HEK293T (cell line): Measurements from ENCODE around the gene ZNF699.
"Not testable (repeated sequence)": the region's sequence is repeated elsewhere in the genome, so short reads cannot be mapped to it uniquely, and the experiment has no call there.

Experiments used
- CTCF ChIA-PET: fragments of 350-600 bp; formaldehyde crosslinking; extraction: SDS; loops from one replicate; lab custom pipeline; 2021; ENCODE audit warnings: antibody characterized with exemption, inconsistent platforms; lab: Yijun Ruan, JAX
- POLR2A ChIA-PET: fragments of 350-600 bp; formaldehyde crosslinking; extraction: SDS; loops from one replicate; lab custom pipeline; 2020; ENCODE audit warnings: antibody characterized with exemption, inconsistent platforms; lab: Yijun Ruan, JAX
- DNase-seq: peaks from one replicate; pipeline ENCODE4 v3.0.0; 2012; ENCODE audit warnings: mixed read lengths; ENCODE audit errors: extremely low spot score
- ARNT ChIP-seq: fragments of 450-650 bp; IDR thresholded peaks from 2 replicates; pipeline ENCODE4 v1.6.1; 2017; ENCODE audit warnings: mild to moderate bottlenecking
- BHLHE40 ChIP-seq: fragments of 450-650 bp; IDR thresholded peaks from 2 replicates; pipeline ENCODE4 v1.6.1; 2016; ENCODE audit warnings: mild to moderate bottlenecking, moderate library complexity, borderline replicate concordance
- CTBP1 ChIP-seq: fragments of 450-650 bp; IDR thresholded peaks from 2 replicates; pipeline ENCODE4 v1.6.1; 2016; ENCODE audit warnings: borderline replicate concordance
- ELF4 ChIP-seq: fragments of 450-650 bp; IDR thresholded peaks from 2 replicates; pipeline ENCODE4 v1.6.1; 2017; ENCODE audit warnings: antibody characterized with exemption
- FOXA1 ChIP-seq: fragments of 450-650 bp; IDR thresholded peaks from 2 replicates; pipeline ENCODE4 v1.6.1; 2016; ENCODE audit warnings: mild to moderate bottlenecking
- FOXK2 ChIP-seq: fragments of 450-650 bp; IDR thresholded peaks from 2 replicates; pipeline ENCODE4 v1.6.1; 2016; ENCODE audit warnings: mild to moderate bottlenecking
- FOXM1 ChIP-seq: fragments of 450-650 bp; IDR thresholded peaks from 2 replicates; pipeline ENCODE4 v1.6.1; 2017; ENCODE audit warnings: mild to moderate bottlenecking, borderline replicate concordance
- HDGF ChIP-seq: fragments of 450-650 bp; IDR thresholded peaks from 2 replicates; pipeline ENCODE4 v1.6.1; 2017; ENCODE audit warnings: antibody characterized with exemption, borderline replicate concordance
- L3MBTL2 ChIP-seq: fragments of 450-650 bp; conservative IDR thresholded peaks from 2 replicates; pipeline ENCODE4 v1.6.1; 2016; ENCODE audit warnings: mild to moderate bottlenecking
- LEF1 ChIP-seq: fragments of 450-650 bp; IDR thresholded peaks from 2 replicates; pipeline ENCODE4 v1.6.1; 2017; ENCODE audit warnings: mild to moderate bottlenecking, borderline replicate concordance
- NFRKB ChIP-seq: fragments of 450-650 bp; IDR thresholded peaks from 2 replicates; pipeline ENCODE4 v1.6.1; 2016; ENCODE audit warnings: mild to moderate bottlenecking, moderate library complexity
- SP1 ChIP-seq: fragments of 450-650 bp; IDR thresholded peaks from 2 replicates; pipeline ENCODE4 v1.6.1; 2017
- SUZ12 ChIP-seq: fragments of 450-650 bp; IDR thresholded peaks from 2 replicates; pipeline ENCODE4 v1.6.1; 2016; ENCODE audit warnings: mild to moderate bottlenecking
- TARDBP ChIP-seq: fragments of 450-650 bp; IDR thresholded peaks from 2 replicates; pipeline ENCODE4 v1.6.1; 2016
- ZNF384 ChIP-seq: fragments of 450-650 bp; IDR thresholded peaks from 2 replicates; pipeline ENCODE4 v1.6.1; 2016
- TF ChIP-seq, protein P1 (sequence below): fragments of 450-650 bp; IDR thresholded peaks from 2 replicates; pipeline ENCODE4 v1.6.1; 2016

The ZNF699 gene

GRCh38 chr19:9345005-9345404, 35.4 kb upstream of the ZNF699 start:
- ChIA-PET CTCF (no interaction called here), POLR2A (no interaction called here)
- TF ChIP-seq BHLHE40 (no peak), ELF4 (no peak), SUZ12 (no peak), SP1 (no peak), ZNF384 (no peak), HDGF (no peak), LEF1 (no peak), FOXK2 (no peak), FOXA1 (no peak), NFRKB (no peak), TARDBP (no peak), CTBP1 (no peak)
- TF ChIP-seq, protein P1, sequence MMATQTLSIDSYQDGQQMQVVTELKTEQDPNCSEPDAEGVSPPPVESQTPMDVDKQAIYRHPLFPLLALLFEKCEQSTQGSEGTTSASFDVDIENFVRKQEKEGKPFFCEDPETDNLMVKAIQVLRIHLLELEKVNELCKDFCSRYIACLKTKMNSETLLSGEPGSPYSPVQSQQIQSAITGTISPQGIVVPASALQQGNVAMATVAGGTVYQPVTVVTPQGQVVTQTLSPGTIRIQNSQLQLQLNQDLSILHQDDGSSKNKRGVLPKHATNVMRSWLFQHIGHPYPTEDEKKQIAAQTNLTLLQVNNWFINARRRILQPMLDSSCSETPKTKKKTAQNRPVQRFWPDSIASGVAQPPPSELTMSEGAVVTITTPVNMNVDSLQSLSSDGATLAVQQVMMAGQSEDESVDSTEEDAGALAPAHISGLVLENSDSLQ = no peak
- no peak for DNase-seq

- ChIA-PET CTCF (no interaction called here), POLR2A (no interaction called here)
- TF ChIP-seq, protein P1 = no peak
- no peak for TF ChIP-seq NFRKB
- TF ChIP-seq HDGF = no peak
- TF ChIP-seq FOXA1 = no peak
- TF ChIP-seq CTBP1 = no peak
- no peak for TF ChIP-seq LEF1
- no peak for TF ChIP-seq SP1
- no peak for TF ChIP-seq ELF4
- no peak for TF ChIP-seq BHLHE40
- TF ChIP-seq TARDBP = no peak
- no peak for TF ChIP-seq FOXM1
- TF ChIP-seq L3MBTL2 = no peak
- TF ChIP-seq SUZ12 = no peak
- TF ChIP-seq FOXK2 = no peak
- no peak for DNase-seq
Observed at GRCh38 chr19:9342610-9343304, 33.1 kb upstream of the ZNF699 start.

- ChIA-PET POLR2A (no interaction called here), CTCF (no interaction called here)
- no peak for TF ChIP-seq SUZ12
- TF ChIP-seq ARNT = no peak
- no peak for TF ChIP-seq BHLHE40
- TF ChIP-seq TARDBP = no peak
- no peak for TF ChIP-seq L3MBTL2
- no peak for TF ChIP-seq ZNF384
- TF ChIP-seq LEF1 = no peak
- no peak for TF ChIP-seq NFRKB
- TF ChIP-seq HDGF = no peak
- TF ChIP-seq FOXK2 = no peak
- TF ChIP-seq CTBP1 = no peak
- TF ChIP-seq FOXM1 = no peak
- DNase-seq = no peak
Observed at GRCh38 chr19:9329999-9330398, 20.4 kb upstream of the ZNF699 start.

GRCh38 chr19:9324584-9324962, 14.9 kb upstream of the ZNF699 start:
- ChIA-PET POLR2A (interaction anchor here (1.2 kb wide), 1 partner anchor 12 kb away, joined by 3 read pairs; no protein-coding TSS in a partner anchor), CTCF (no interaction called here)
- no peak for DNase-seq
- TF ChIP-seq TARDBP = no peak
- peak; percentile 24; the same call in 1 of the 2 replicates for TF ChIP-seq L3MBTL2

GRCh38 chr19:9323919-9324583, 14.4 kb upstream of the ZNF699 start, which contains the start of gene ZNF559:
TSS of gene ZNF559 (plus strand) at chr19:9324179. CDS start at chr19:9338550, 14,371 bp downstream.
- POLR2A ChIA-PET = interaction anchor here (1.2 kb wide), 1 partner anchor 11 kb away, joined by 3 read pairs; no protein-coding TSS in a partner anchor
- TF ChIP-seq FOXK2 (no peak), L3MBTL2 (0 out of 2 replicates have a peak, but pooled peaks have one; percentile 17), SUZ12 (no peak)
- DNase-seq = peak; percentile 94
- CTCF ChIA-PET = interaction anchor here (1.2 kb wide), 1 partner anchor 10 kb away, joined by 4 read pairs; no protein-coding TSS in a partner anchor

DNA sequence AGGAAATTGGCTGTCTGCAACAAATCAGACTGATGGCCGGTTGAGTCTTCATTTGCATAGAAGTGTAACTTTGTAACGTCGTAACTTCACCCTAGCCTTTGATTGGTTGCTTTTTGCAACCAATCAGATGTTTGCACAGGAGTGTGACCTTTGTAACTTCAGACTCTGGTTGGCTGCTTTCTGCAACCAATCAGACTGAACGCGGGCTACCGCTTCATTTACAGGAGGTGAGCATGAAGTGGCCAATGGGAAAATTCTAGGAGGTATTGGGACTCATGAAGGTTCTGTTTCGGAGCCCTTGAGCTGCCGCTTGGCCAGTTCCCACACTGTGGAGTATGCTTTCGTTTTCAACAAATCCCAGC, 13.9 kb upstream of the ZNF699 start:
- ChIA-PET POLR2A (interaction anchor here (1.2 kb wide), 1 partner anchor 11 kb away, joined by 3 read pairs; no protein-coding TSS in a partner anchor), CTCF (interaction anchor here (1.2 kb wide), 1 partner anchor 9 kb away, joined by 4 read pairs; no protein-coding TSS in a partner anchor)
- peak; percentile 21 for DNase-seq
- TF ChIP-seq FOXM1 = no peak
- no peak for TF ChIP-seq FOXK2
- peak; percentile 53 for TF ChIP-seq L3MBTL2

DNA sequence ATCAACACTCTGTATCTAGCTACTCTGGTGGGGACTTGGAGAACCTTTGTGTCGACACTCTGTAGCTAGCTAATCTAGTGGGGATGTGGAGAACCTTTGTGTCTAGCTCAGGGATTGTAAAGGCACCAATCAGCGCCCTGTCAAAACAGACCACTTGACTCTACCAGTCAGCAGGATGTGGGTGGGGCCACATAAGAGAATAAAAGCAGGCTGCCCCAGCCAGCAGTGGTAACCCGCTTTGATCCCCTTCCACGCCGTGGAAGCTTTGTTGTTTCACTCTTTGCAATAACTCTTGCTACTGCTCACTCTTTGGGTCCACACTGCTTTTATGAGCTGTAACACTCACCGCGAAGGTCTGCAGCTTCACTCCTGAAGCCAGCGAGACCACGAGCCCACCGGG, 12.6 kb upstream of the ZNF699 start:
- DNase-seq, CTCF ChIA-PET, POLR2A ChIA-PET: not testable (repeated sequence)

GRCh38 chr19:9321756-9322155, 12.1 kb upstream of the ZNF699 start:
- CTCF ChIA-PET, POLR2A ChIA-PET, DNase-seq: not testable (repeated sequence)
